Right lobe of liver (tissue), 6 donors: ENCODE results near the gene RPS6KA2. TPM values are rescaled to one million over a fixed set of nuclear protein-coding genes. Genes with fewer than 3 reads are reported as not detected.
"Not testable (repeated sequence)": the region's sequence is repeated elsewhere in the genome, so short reads cannot be mapped to it uniquely, and the experiment has no call there.

Source experiments
- ATAC-seq, 4 donors: fragments of 200-7000 bp; cut with Tn5 transposase; one replicate each; pipeline ENCODE4 v1.9.1; 2020; ENCODE audit warnings: mild to moderate bottlenecking in 4 of 4, moderate library complexity in 4 of 4
- DNase-seq, 3 donors: peaks; one replicate each; pipeline ENCODE4 v3.0.0-alpha.2; 2020
- H3K27ac ChIP-seq, 3 donors: fragments of 200-600 bp; one replicate each; pipeline ENCODE4 v1.8.0; 2022
- H3K27me3 ChIP-seq, 2 donors: fragments of 200-600 bp; one replicate each; pipeline ENCODE4 v1.8.0; 2022
- H3K36me3 ChIP-seq, 4 donors: fragments of 200-600 bp; sonication (generic) in 1 of 4; one replicate each; pipeline versions ENCODE4 v1.5.1 to v1.8.0; 2017 to 2022; ENCODE audit warnings: control low read depth in 1 of 4
- H3K4me1 ChIP-seq, 4 donors: fragments of 200-600 bp; sonication (generic) in 1 of 4; one replicate each; pipeline versions ENCODE4 v1.5.1 to v1.8.0; 2017 to 2022; ENCODE audit warnings: control low read depth in 1 of 4
- H3K4me3 ChIP-seq, 3 donors: fragments of 200-600 bp; one replicate each; pipeline ENCODE4 v1.8.0; 2022
- H3K9me3 ChIP-seq, 4 donors: fragments of 200-600 bp; sonication (generic) in 1 of 4; one replicate each; pipeline versions ENCODE4 v1.5.1 to v1.8.0; 2017 to 2022; ENCODE audit warnings: control low read depth in 1 of 4
- CTCF ChIP-seq, 4 donors: fragments of 200-600 bp in 3 of 4; fragments of 450-650 bp in 1 of 4; IDR thresholded peaks; one replicate each; pipeline versions ENCODE4 v1.5.1 to v1.8.0; 2016 to 2022; ENCODE audit warnings: antibody characterized with exemption in 4 of 4, mild to moderate bottlenecking in 2 of 4
- POLR2A ChIP-seq: fragments of 450-650 bp; IDR thresholded peaks from one replicate; pipeline ENCODE4 v1.6.1; 2017; ENCODE audit warnings: antibody characterized with exemption, mild to moderate bottlenecking
- WGBS: methylation state at CpG from one replicate; pipeline ENCODE4 v1.1.6; 2018; ENCODE audit warnings: low coverage, low lambda C conversion rate; ENCODE audit not compliant: insufficient coverage; ENCODE audit errors: missing lambda C conversion rate; 5-methylcytosine and 5-hydroxymethylcytosine counted together
- intact Hi-C, 2 donors: fragments of 100-400 bp; cut with DNase I; formaldehyde crosslinking; loops; one replicate each; pipeline versions ENCODE4 v1.11.2 to v1.14.1; 2022
- total RNA-seq, 6 experiments: library from RNA; depleted of rRNA in 2 of 6; stranded (reverse); fragments of >200 nt in 2 of 6; fragmentation: NEBNext Ultra II Directional in 3 of 6; extraction: Animal tissue kit (Norgen Biotek cat#: 25700) in 3 of 6; gene quantifications; one replicate each; pipeline versions ENCODE4 v1.1.0 to v1.2.4, GENCODE V29; 2016 to 2023
- donor health status: DM: no; HTN: yes; CAD: no.
- donor health status: DM: no; HTN: no; CAD: no.
- donor health status: DM: no; HTN: no; CAD: no.
- donor health status: DM: no; HTN: yes; CAD: no.
- donor health status: DM: no; HTN: yes; CAD: no.

Gene RPS6KA2
- total RNA-seq, 6 experiments from 2014 or later: 6.4 to 18.1 (median 11.1) TPM

GRCh38 chr6:166584155-166584554, 42.9 kb downstream of the RPS6KA2 start:
- Histone ChIP-seq H3K27me3 (no peaks in the 10 kb centered on the region), H3K36me3 (no peaks in the 10 kb centered on the region), H3K4me3 (no peak overlapping the region), H3K27ac (no peak overlapping the region), H3K4me1 (no peaks in the 10 kb centered on the region), H3K9me3 (no peaks in the 10 kb centered on the region)
- no peak for TF ChIP-seq CTCF (IDR thresholded peaks at IDR 0.05)
- WGBS: 45% methylated on average over 3 of the region's 3 CpGs
- DNase-seq: no peak
- intact Hi-C loops: no loop called here
- peak in 2 of 4 donors; percentile 11 to 22 for ATAC-seq

- WGBS: 79% methylated on average over 10 of the region's 15 CpGs
- no peaks in the 10 kb centered on the region for H3K4me1 ChIP-seq
- TF ChIP-seq POLR2A (no peak), CTCF (IDR thresholded peaks at IDR 0.05) (no peak)
Observed at GRCh38 chr6:166583230-166583965, 43.7 kb downstream of the RPS6KA2 start.

GRCh38 chr6:166582258-166582657, 44.8 kb downstream of the RPS6KA2 start:
- H3K4me3 ChIP-seq: no peak overlapping the region
- DNase-seq: no peak
- no peak for TF ChIP-seq CTCF (IDR thresholded peaks at IDR 0.05)
- TF ChIP-seq POLR2A: no peak

More at GRCh38 chr6:166583230-166583965, 43.7 kb downstream of the RPS6KA2 start:
- no peaks in the 10 kb centered on the region for H3K36me3 ChIP-seq
- no peak overlapping the region for H3K27ac ChIP-seq
- DNase-seq (no peak), ATAC-seq (no peak)
- H3K4me3 ChIP-seq: no peak overlapping the region
- H3K9me3 ChIP-seq: no peaks in the 10 kb centered on the region
- intact Hi-C loops: no loop called here
- H3K27me3 ChIP-seq: no peaks in the 10 kb centered on the region

GRCh38 chr6:166581801-166582200, 45.2 kb downstream of the RPS6KA2 start:
- H3K4me1 ChIP-seq, H3K9me3 ChIP-seq, DNase-seq, intact Hi-C loops, H3K27me3 ChIP-seq, ATAC-seq, H3K36me3 ChIP-seq, H3K27ac ChIP-seq, H3K4me3 ChIP-seq: not testable (repeated sequence)
- WGBS: 92% methylated on average over 7 of the region's 8 CpGs

More at GRCh38 chr6:166582258-166582657, 44.8 kb downstream of the RPS6KA2 start:
- ATAC-seq: no peak
- WGBS: 83% methylated on average over 2 of the region's 6 CpGs
- H3K27ac ChIP-seq: no peak overlapping the region
- H3K27me3 ChIP-seq: no peaks in the 10 kb centered on the region
- no peaks in the 10 kb centered on the region for H3K36me3 ChIP-seq
- H3K9me3 ChIP-seq: no peaks in the 10 kb centered on the region
- intact Hi-C loops: no loop called here
- no peaks in the 10 kb centered on the region for H3K4me1 ChIP-seq

- no peaks in the 10 kb centered on the region for H3K9me3 ChIP-seq
- 78% methylated on average over 3 of the region's 11 CpGs for WGBS
Observed at GRCh38 chr6:166581091-166581511, 46.0 kb downstream of the RPS6KA2 start.

More at GRCh38 chr6:166581091-166581511, 46.0 kb downstream of the RPS6KA2 start:
- DNase-seq (no peak), ATAC-seq (no peak)
- TF ChIP-seq POLR2A (no peak), CTCF (IDR thresholded peaks at IDR 0.05) (no peak)
- Histone ChIP-seq H3K27ac (no peak overlapping the region), H3K4me1 (no peaks in the 10 kb centered on the region), H3K27me3 (no peaks in the 10 kb centered on the region), H3K36me3 (no peaks in the 10 kb centered on the region), H3K4me3 (no peak overlapping the region)
- intact Hi-C loops: no loop called here
